Measurements from ENCODE around the gene KRTAP17-1. TPM values are rescaled to one million over a fixed set of nuclear protein-coding genes. Genes with fewer than 3 reads are reported as not detected.

KRTAP17-1 gene
- total RNA-seq, result not detected

DNA sequence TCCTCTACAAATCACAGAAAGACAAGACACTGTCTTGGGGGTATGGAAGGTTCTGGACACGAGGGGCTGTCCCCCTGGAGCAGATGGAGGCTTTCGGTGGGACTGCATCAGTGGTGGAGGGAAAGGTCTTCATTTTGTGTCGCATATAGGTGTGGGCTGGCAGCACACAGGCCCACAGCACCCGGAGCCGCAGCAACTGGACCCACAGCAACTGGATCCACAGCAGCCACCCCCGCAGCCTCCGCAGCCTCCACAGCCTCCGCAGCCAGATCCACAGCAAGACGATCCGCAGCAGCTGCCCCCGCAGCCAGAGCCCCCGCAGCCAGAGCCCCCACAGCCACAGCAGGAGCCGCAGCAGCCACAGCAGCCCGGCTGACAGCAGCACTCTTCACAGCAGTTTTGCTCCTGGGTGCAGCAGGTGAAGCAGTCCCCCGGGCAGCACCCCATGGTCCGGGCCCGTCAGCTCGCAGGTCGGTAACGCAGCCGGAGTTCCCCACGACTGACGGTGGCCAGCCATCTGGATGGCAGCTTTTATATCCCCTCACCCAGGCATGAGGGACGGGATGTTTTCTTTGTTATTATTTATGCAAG is at the start of gene KRTAP17-1:
Gene KRTAP17-1 (minus strand): TSS at position 507 of the 591 bp plus-strand sequence. CDS start 60 bp downstream, at position 447.
- no peak for DNase-seq (ENCODE audit: low spot score in 2 of 2)
- Histone ChIP-seq H3K4me3 (no peak within 1 kb of the TSS), H3K9me3 (peaks cover 0 to 12% (median 0%) of the 10 kb centered on the region in 4 donors), H3K4me1 (no peaks in the 10 kb centered on the region), H3K27me3 (no peaks in the 10 kb centered on the region), H3K27ac (no peak within 1 kb of the TSS), H3K36me3 (no peaks in the 10 kb centered on the region)
- WGBS, 2 donors, result 82 to 85% methylated on average over 20 to 21 of the region's 24 CpGs
- TF ChIP-seq, protein P1, sequence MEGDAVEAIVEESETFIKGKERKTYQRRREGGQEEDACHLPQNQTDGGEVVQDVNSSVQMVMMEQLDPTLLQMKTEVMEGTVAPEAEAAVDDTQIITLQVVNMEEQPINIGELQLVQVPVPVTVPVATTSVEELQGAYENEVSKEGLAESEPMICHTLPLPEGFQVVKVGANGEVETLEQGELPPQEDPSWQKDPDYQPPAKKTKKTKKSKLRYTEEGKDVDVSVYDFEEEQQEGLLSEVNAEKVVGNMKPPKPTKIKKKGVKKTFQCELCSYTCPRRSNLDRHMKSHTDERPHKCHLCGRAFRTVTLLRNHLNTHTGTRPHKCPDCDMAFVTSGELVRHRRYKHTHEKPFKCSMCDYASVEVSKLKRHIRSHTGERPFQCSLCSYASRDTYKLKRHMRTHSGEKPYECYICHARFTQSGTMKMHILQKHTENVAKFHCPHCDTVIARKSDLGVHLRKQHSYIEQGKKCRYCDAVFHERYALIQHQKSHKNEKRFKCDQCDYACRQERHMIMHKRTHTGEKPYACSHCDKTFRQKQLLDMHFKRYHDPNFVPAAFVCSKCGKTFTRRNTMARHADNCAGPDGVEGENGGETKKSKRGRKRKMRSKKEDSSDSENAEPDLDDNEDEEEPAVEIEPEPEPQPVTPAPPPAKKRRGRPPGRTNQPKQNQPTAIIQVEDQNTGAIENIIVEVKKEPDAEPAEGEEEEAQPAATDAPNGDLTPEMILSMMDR (IDR thresholded peaks at IDR 0.05), result no peak
- no peak for TF ChIP-seq EP300 (IDR thresholded peaks at IDR 0.05)
- no peak for TF ChIP-seq POLR2A (IDR thresholded peaks at IDR 0.05)

- Histone ChIP-seq H3K36me3 (no peaks in the 10 kb centered on the region), H3K4me1 (peaks cover 0 to 4% (median 0%) of the 10 kb centered on the region in 4 donors), H3K9me3 (peaks cover 0 to 4% (median 0%) of the 10 kb centered on the region in 4 donors), H3K27ac (no peak overlapping the region), H3K27me3 (no peaks in the 10 kb centered on the region), H3K4me3 (no peak overlapping the region)
- TF ChIP-seq, protein P1 (IDR thresholded peaks at IDR 0.05), result no peak
- TF ChIP-seq EP300 (IDR thresholded peaks at IDR 0.05), result no peak
- TF ChIP-seq POLR2A (IDR thresholded peaks at IDR 0.05), result no peak
- WGBS, 2 donors, result 94 to 97% methylated on average over 2 of the region's 2 CpGs
- no peak for DNase-seq (ENCODE audit: low spot score in 2 of 2)
These were observed 48.4 kb upstream of the KRTAP17-1 start for GRCh38 chr17:41363881-41364280.

- TF ChIP-seq POLR2A (IDR thresholded peaks at IDR 0.05) (no peak), EP300 (IDR thresholded peaks at IDR 0.05) (no peak)
- TF ChIP-seq, protein P1 (IDR thresholded peaks at IDR 0.05), result no peak
- Histone ChIP-seq H3K4me1 (no peaks in the 10 kb centered on the region), H3K27ac (no peak overlapping the region), H3K27me3 (no peaks in the 10 kb centered on the region), H3K36me3 (no peaks in the 10 kb centered on the region), H3K9me3 (peaks cover 0 to 8% (median 0%) of the 10 kb centered on the region in 4 donors), H3K4me3 (no peak overlapping the region)
- no peak for DNase-seq (ENCODE audit: low spot score in 2 of 2)
- WGBS, 2 donors, result 79 to 87% methylated on average over 5 of the region's 5 CpGs
These were observed 44.9 kb upstream of the KRTAP17-1 start for GRCh38 chr17:41360296-41360995.

DNA sequence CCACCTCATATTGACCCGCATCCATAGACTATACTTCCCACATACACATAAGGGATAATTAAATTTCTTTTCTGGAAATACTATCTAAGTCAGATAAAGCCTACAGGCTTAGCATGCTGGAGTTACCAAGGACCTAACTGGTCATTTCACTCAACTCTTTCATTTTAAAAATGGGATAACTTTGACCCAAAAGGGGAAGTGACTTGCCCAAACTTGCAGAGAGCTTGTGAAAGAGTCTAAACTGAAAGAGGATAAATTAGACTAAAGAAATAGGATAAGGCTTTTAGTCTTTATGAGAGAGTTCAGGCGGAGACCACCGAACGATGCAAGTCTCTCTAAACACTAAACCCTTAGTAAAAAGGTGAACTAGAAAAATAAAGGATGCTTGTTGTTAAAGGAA is 39.0 kb upstream of the KRTAP17-1 start:
- no peak for TF ChIP-seq EP300 (IDR thresholded peaks at IDR 0.05)
- no peak for TF ChIP-seq POLR2A (IDR thresholded peaks at IDR 0.05)
- Histone ChIP-seq H3K27me3 (no peaks in the 10 kb centered on the region), H3K4me1 (no peaks in the 10 kb centered on the region), H3K36me3 (no peaks in the 10 kb centered on the region), H3K27ac (no peak overlapping the region), H3K9me3 (peaks cover 0 to 4% (median 0%) of the 10 kb centered on the region in 4 donors), H3K4me3 (no peak overlapping the region)
- DNase-seq (ENCODE audit: low spot score in 2 of 2), result no peak
- 92 to 94% methylated on average over 4 of the region's 4 CpGs for WGBS, 2 donors

- Histone ChIP-seq H3K4me1 (no peaks in the 10 kb centered on the region), H3K9me3 (peaks cover 0 to 4% (median 0%) of the 10 kb centered on the region in 4 donors), H3K36me3 (no peaks in the 10 kb centered on the region), H3K4me3 (no peak overlapping the region), H3K27ac (no peak overlapping the region), H3K27me3 (no peaks in the 10 kb centered on the region)
- TF ChIP-seq EP300 (IDR thresholded peaks at IDR 0.05) (no peak), POLR2A (IDR thresholded peaks at IDR 0.05) (no peak)
- TF ChIP-seq, protein P1 (IDR thresholded peaks at IDR 0.05), result no peak
- 80 to 85% methylated on average over 7 of the region's 7 CpGs for WGBS, 2 donors
- DNase-seq (ENCODE audit: low spot score in 2 of 2), result no peak
These were observed 37.3 kb upstream of the KRTAP17-1 start for GRCh38 chr17:41352597-41353366.

Measured in tibial nerve (tissue), 4 donors.